Astrocyte (in vitro differentiated cells and primary cell): ENCODE data around the gene RPSA. TPM values are rescaled to one million over a fixed set of nuclear protein-coding genes. Genes with fewer than 3 reads are reported as not detected.

Source experiments
- DNase-seq: peaks from one replicate; pipeline ENCODE4 v3.0.0-alpha.2; 2010; ENCODE audit warnings: low read depth
- FAIRE-seq: peaks from 2 replicates; lab custom pipeline; 2011; peaks lifted over from hg19 to GRCh38; lab: Jason Lieb, UNC
- H2AFZ ChIP-seq: 2 replicates; pipeline ENCODE4 v1.6.0; 2012; ENCODE audit warnings: low read depth, low read length, inconsistent platforms
- H3K27ac ChIP-seq: 2 replicates; pipeline ENCODE4 v1.5.1; 2011; ENCODE audit warnings: low read depth, low read length, inconsistent platforms
- H3K27me3 ChIP-seq: 2 replicates; pipeline ENCODE4 v1.6.0; 2011; ENCODE audit warnings: low read length, inconsistent platforms; ENCODE audit not compliant: insufficient read depth
- H3K36me3 ChIP-seq: 2 replicates; pipeline ENCODE4 v1.5.1; 2011; ENCODE audit warnings: low read length, inconsistent platforms; ENCODE audit not compliant: insufficient read depth
- H3K4me1 ChIP-seq: 2 replicates; pipeline ENCODE4 v1.5.1; 2011; ENCODE audit warnings: low read length, inconsistent platforms; ENCODE audit not compliant: insufficient read depth
- H3K4me2 ChIP-seq: 2 replicates; pipeline ENCODE4 v1.6.0; 2012; ENCODE audit warnings: low read length, inconsistent platforms
- H3K4me3 ChIP-seq: 2 replicates; pipeline ENCODE4 v1.5.1; 2011; ENCODE audit warnings: low read depth, mild to moderate bottlenecking, low read length, inconsistent platforms; ENCODE audit not compliant: insufficient read depth
- H3K79me2 ChIP-seq: 2 replicates; pipeline ENCODE4 v1.6.0; 2012; ENCODE audit warnings: mild to moderate bottlenecking, low read length, inconsistent platforms; ENCODE audit not compliant: insufficient read depth
- H3K9ac ChIP-seq: 2 replicates; pipeline ENCODE4 v1.6.0; 2012; ENCODE audit warnings: mild to moderate bottlenecking, low read length, inconsistent platforms
- H3K9me3 ChIP-seq: 2 replicates; pipeline ENCODE4 v1.5.1; 2012; ENCODE audit warnings: low read depth, mild to moderate bottlenecking, low read length, inconsistent platforms; ENCODE audit not compliant: insufficient read depth
- H4K20me1 ChIP-seq: 2 replicates; pipeline ENCODE4 v1.6.0; 2012; ENCODE audit warnings: low read length, inconsistent platforms; ENCODE audit not compliant: insufficient read depth
- H3K27ac Mint-ChIP-seq: one replicate; pipeline ENCODE4 v1.8.0; 2021; ENCODE audit warnings: mild to moderate bottlenecking, mixed read lengths; ENCODE audit not compliant: unreplicated experiment
- H3K27me3 Mint-ChIP-seq: one replicate; pipeline ENCODE4 v1.8.0; 2021; ENCODE audit warnings: low read depth, mixed read lengths; ENCODE audit not compliant: unreplicated experiment
- H3K36me3 Mint-ChIP-seq: one replicate; pipeline ENCODE4 v1.8.0; 2021; ENCODE audit warnings: low read depth, mixed read lengths; ENCODE audit not compliant: unreplicated experiment
- H3K4me1 Mint-ChIP-seq: one replicate; pipeline ENCODE4 v1.8.0; 2021; ENCODE audit warnings: low read depth, mixed read lengths; ENCODE audit not compliant: unreplicated experiment
- H3K4me3 Mint-ChIP-seq: one replicate; pipeline ENCODE4 v1.8.0; 2021; ENCODE audit warnings: mild to moderate bottlenecking, moderate library complexity, mixed read lengths; ENCODE audit not compliant: unreplicated experiment
- H3K9me3 Mint-ChIP-seq: one replicate; pipeline ENCODE4 v1.8.0; 2021; ENCODE audit warnings: mild to moderate bottlenecking, mixed read lengths; ENCODE audit not compliant: unreplicated experiment
- CTCF ChIP-seq: IDR thresholded peaks from 2 replicates; pipeline ENCODE4 v1.5.1; 2011; ENCODE audit warnings: low read depth, mild to moderate bottlenecking, inconsistent platforms, low read length, moderate library complexity; ENCODE audit not compliant: insufficient read depth
- EZH2 ChIP-seq: IDR thresholded peaks from 2 replicates; pipeline ENCODE4 v1.6.1; 2012; ENCODE audit warnings: mild to moderate bottlenecking, low read length, inconsistent platforms; ENCODE audit not compliant: insufficient read depth
- total RNA-seq: library from RNA; stranded (reverse); gene quantifications from 2 replicates; pipeline ENCODE4 v1.2.1, GENCODE V29; 2021

Gene RPSA
- total RNA-seq, 1 donor from 2014 or later = 1,004 TPM

DNA sequence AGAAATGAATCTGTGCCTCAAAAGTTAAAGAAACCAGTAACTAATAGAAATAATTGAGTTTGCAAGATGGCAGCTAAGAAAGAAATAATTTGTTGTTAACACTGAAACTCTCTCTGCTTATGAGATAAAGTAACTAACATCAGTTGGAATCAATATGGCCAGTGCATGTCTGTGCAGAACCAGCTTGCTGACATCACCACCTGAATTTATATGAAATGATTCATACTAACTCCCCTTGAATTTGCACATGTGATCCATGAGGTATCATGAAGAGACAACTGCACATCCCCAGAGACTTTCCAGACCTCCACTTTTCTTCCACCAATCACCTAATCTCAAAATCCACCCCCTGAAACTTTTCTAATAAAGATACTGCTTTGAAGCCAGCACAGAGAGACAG lies 33.7 kb upstream of the RPSA start:
- H2AFZ ChIP-seq = no peak overlapping the region
- H3K27me3 ChIP-seq = peaks cover 6% of the 10 kb centered on the region
- no peaks in the 10 kb centered on the region for H3K4me1 ChIP-seq
- Mint-ChIP-seq H3K27me3 (peaks cover 2% of the 10 kb centered on the region), H3K4me3 (no peak overlapping the region), H3K36me3 (no peaks in the 10 kb centered on the region), H3K27ac (no peak overlapping the region), H3K9me3 (peaks cover 16% of the 10 kb centered on the region), H3K4me1 (peaks cover 2% of the 10 kb centered on the region)
- FAIRE-seq (no peak), DNase-seq (no peak)
- TF ChIP-seq EZH2 (no peak), CTCF (no peak)
- no peak overlapping the region for H3K27ac ChIP-seq
- no peak overlapping the region for H3K4me2 ChIP-seq
- H3K9ac ChIP-seq = no peak overlapping the region
- no peaks in the 10 kb centered on the region for H3K36me3 ChIP-seq
- no peaks in the 10 kb centered on the region for H3K79me2 ChIP-seq
- H3K9me3 ChIP-seq = no peaks in the 10 kb centered on the region
- no peak overlapping the region for H3K4me3 ChIP-seq
- no peaks in the 10 kb centered on the region for H4K20me1 ChIP-seq

DNA sequence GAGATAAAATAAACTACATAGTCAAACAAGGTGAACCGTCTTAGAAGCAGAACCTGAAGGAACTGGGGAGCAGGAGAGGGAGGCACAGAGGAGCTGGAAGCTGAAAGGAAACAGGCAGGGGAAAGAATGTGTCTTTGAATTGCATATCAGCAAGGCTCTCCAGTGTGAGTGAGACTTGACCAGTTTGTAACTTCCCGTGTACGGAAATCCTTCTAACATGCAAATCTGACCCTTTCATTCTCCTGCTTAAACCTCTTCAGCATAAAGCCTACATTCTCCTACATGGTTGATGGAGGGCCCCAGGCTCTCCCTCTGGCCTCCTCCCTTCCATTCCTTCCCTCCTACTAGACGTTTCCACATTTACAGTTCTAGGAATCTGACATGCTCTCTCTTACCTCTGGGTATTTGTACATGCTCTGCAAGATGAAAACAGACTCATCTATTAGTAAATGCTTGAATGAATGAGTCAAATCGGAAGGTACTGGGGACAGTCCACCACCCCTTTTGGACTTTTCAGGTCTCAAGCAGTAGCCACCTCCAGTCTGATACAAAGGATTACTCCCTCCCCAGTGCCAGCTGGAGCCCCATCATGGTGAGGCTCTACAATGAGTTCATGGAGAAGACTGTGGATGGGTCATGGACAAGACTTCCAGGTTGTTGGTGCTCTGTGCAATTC lies 29.4 kb upstream of the RPSA start:
- Histone ChIP-seq H3K4me2 (no peak overlapping the region), H3K4me3 (no peak overlapping the region), H2AFZ (no peak overlapping the region), H3K27ac (no peak overlapping the region), H3K4me1 (no peaks in the 10 kb centered on the region), H3K9ac (no peak overlapping the region), H3K79me2 (no peaks in the 10 kb centered on the region), H3K9me3 (no peaks in the 10 kb centered on the region), H3K36me3 (no peaks in the 10 kb centered on the region), H3K27me3 (peaks cover 6% of the 10 kb centered on the region), H4K20me1 (no peaks in the 10 kb centered on the region)
- Mint-ChIP-seq H3K27ac (peak overlapping the region; percentile 20), H3K4me1 (peaks cover 2% of the 10 kb centered on the region), H3K27me3 (peaks cover 2% of the 10 kb centered on the region), H3K9me3 (peaks cover 9% of the 10 kb centered on the region), H3K4me3 (no peak overlapping the region), H3K36me3 (peaks cover 3% of the 10 kb centered on the region)
- DNase-seq (no peak), FAIRE-seq (no peak)
- TF ChIP-seq EZH2 (no peak), CTCF (no peak)

- TF ChIP-seq CTCF = peak; percentile 59
- no peak for TF ChIP-seq EZH2
- no peaks in the 10 kb centered on the region for H3K9me3 ChIP-seq
- DNase-seq = no peak
- no peaks in the 10 kb centered on the region for H3K36me3 ChIP-seq
- H3K9ac ChIP-seq = no peak overlapping the region
- Mint-ChIP-seq H3K4me1 (peaks cover 4% of the 10 kb centered on the region), H3K4me3 (no peak overlapping the region), H3K36me3 (peaks cover 3% of the 10 kb centered on the region), H3K27ac (no peak overlapping the region), H3K9me3 (peaks cover 4% of the 10 kb centered on the region), H3K27me3 (peaks cover 2% of the 10 kb centered on the region)
- no peaks in the 10 kb centered on the region for H3K79me2 ChIP-seq
- H3K27me3 ChIP-seq = peaks cover 6% of the 10 kb centered on the region
- FAIRE-seq = no peak
- H2AFZ ChIP-seq = no peak overlapping the region
- H3K27ac ChIP-seq = no peak overlapping the region
- H3K4me3 ChIP-seq = no peak overlapping the region
- H3K4me1 ChIP-seq = no peaks in the 10 kb centered on the region
- H3K4me2 ChIP-seq = no peak overlapping the region
- H4K20me1 ChIP-seq = no peaks in the 10 kb centered on the region
Observed at GRCh38 chr3:39378088-39378487, 28.4 kb upstream of the RPSA start.
